Activated gamma-delta T cell treated with anti-CD3 and anti-CD28 coated beads, Interleukin-2, amount 50 U/mL, for 16 hours (primary cell): ENCODE data around the gene WDR64.

Experiments
- DNase-seq: peaks from one replicate; pipeline ENCODE4 v3.0.0-alpha.2; 2020; ENCODE audit warnings: low read depth

Gene WDR64

GRCh38 chr1:241839369-241839979, 187.4 kb downstream of the WDR64 start:
- no peak for DNase-seq

GRCh38 chr1:241840164-241840563, 188.1 kb downstream of the WDR64 start:
- DNase-seq, result no peak

DNA sequence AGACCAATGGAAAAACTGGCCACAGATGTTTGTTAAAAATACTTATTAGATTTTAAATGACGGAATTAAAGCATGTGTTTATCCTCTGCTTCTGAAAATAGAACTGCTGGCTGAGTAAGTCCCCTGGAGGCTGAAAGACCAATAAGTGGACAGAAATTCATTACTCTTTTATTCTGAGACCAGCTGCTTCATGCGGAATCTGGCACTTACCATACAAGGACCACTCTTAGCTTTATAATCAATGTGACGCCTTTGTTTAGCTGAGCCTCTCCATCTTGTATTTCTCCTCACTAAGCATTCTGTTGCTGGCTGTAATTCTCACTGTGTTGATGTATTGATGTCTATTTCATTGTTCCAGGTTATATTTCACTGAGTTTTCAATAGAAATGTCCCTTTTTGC, 189.6 kb downstream of the WDR64 start:
- DNase-seq, result no peak

- no peak for DNase-seq
These were observed 190.5 kb downstream of the WDR64 start for GRCh38 chr1:241842565-241842964.

GRCh38 chr1:241844593-241844992, 192.5 kb downstream of the WDR64 start:
- DNase-seq, result no peak

DNA sequence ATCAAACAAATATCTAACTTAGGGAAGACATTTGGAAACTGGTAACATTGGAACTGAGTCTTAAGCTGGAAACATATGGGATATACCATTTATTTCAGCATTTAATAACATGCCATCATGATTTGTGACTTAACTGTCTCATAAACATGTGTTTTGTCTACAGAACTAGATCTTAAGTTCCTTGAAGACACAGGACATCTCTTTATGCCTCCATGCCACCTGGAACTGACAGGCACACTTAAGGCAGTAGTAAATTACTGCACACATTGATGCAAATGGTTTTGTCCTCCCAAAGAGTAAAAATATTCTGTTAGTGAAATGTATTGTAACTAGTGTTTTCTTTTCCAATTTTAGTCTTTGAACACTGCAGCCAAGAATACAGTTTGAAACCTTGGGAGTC, 194.3 kb downstream of the WDR64 start:
- DNase-seq, result no peak

- DNase-seq, result no peak
These were observed 194.9 kb downstream of the WDR64 start for GRCh38 chr1:241846862-241847539.

- DNase-seq, result no peak
These were observed 195.4 kb downstream of the WDR64 start for GRCh38 chr1:241847540-241847795.

DNA sequence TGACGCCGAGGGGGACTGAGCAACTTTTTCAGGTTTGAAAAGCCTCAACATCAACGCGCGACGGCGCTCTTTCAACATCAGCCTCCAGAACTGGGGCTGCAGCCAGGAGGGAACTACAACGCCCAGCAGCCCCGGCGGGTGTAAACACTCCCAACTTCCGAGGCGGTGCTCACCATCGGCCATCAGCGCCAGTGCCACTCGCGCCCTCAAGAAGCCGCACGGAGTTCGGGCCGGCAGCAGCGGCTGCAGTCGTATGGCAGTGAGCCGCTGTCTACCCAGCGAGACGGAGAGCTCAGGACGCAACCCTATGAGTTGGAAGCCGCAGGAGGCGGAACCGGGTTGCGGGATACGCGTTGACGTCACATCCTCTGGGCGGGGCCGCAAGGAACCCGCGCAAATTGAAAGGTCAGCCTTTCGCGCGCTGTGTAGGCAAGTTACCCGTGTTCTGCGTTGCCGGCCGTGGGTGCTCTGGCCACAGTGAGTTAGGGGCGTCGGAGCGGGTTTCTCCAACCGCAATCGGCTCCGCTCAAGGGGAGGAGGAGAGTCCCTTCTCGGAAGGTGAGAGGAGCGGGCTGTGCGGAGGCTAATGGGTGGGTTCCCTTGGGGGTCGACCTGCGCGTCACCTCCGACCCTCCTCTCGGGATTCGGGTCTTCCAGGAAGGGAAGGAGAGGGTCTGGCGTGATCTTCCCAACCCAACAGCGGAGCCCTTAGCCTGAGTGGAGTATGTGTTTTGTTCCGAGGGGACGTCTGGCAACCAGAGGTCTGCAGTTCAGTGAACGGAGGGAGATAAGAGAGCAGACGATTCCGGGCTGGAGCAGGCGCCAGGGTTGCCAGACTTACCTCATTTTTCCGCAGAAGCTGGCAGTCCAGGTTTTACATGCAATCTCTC, 196.0 kb downstream of the WDR64 start, which contains the start of gene EXO1:
TSS of gene EXO1 (plus strand) at position 409 of the 890 bp plus-strand sequence. CDS start 2,222 bp downstream, outside the sequence.
- peak; percentile 74 for DNase-seq

- no peak for DNase-seq
These were observed 196.7 kb downstream of the WDR64 start for GRCh38 chr1:241848686-241849344.

GRCh38 chr1:241849345-241849695, 197.2 kb downstream of the WDR64 start:
- no peak for DNase-seq
